ENCODE results near the gene ATP5F1C.
A peak's percentile ranks its signal among the peaks of the same experiment; 100 is the strongest.
"Not testable (repeated sequence)": the region's sequence is repeated elsewhere in the genome, so short reads cannot be mapped to it uniquely, and the experiment has no call there.

Gene ATP5F1C
- 67.6 to 107 reads per million in 2 donors for total RNA-seq

DNA sequence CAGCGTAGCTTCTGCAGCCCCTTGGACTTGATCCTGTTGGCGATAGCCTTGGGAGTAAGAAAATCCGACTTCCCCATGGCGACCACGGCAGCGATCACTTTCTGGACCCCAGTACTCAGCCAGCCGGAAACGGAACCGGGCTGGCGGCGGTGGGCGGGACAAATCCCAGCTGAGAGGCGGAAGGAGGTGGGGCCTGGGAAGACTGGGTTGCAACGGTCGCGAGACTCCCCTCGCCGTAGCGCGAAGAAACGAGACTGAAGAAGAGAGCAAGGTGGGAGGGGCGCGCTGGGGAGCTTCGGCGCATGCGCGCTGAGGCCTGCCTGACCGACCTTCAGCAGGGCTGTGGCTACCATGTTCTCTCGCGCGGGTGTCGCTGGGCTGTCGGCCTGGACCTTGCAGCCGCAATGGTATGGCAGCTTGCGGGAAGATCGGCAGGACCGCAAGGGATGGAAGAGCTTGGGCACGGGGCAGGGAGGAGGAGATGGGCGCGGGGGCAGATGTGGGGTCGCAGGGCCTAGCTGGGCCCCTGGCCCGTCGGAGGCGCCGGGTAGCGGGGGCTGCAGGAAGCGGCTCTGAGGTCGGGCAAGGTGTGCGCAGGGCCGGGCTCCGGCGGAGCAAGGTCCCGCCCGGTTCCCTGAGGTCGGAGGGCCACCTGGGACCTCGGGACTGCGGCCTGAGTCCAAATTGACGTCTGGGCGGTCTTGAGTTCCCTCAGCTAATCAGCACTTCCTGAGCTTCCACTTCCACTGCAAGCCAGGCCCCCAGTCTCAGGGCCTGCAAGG, at the start of gene ATP5F1C, which contains the start of gene KIN:
Gene ATP5F1C, plus strand, starts transcription at position 321 of the 782 bp plus-strand sequence. Its CDS starts 31 bp downstream, at position 352.
Gene KIN, minus strand, starts transcription at position 137 of the 782 bp plus-strand sequence. Its CDS starts 60 bp downstream, at position 77.
- peak; percentile 94 for DNase-seq

DNA sequence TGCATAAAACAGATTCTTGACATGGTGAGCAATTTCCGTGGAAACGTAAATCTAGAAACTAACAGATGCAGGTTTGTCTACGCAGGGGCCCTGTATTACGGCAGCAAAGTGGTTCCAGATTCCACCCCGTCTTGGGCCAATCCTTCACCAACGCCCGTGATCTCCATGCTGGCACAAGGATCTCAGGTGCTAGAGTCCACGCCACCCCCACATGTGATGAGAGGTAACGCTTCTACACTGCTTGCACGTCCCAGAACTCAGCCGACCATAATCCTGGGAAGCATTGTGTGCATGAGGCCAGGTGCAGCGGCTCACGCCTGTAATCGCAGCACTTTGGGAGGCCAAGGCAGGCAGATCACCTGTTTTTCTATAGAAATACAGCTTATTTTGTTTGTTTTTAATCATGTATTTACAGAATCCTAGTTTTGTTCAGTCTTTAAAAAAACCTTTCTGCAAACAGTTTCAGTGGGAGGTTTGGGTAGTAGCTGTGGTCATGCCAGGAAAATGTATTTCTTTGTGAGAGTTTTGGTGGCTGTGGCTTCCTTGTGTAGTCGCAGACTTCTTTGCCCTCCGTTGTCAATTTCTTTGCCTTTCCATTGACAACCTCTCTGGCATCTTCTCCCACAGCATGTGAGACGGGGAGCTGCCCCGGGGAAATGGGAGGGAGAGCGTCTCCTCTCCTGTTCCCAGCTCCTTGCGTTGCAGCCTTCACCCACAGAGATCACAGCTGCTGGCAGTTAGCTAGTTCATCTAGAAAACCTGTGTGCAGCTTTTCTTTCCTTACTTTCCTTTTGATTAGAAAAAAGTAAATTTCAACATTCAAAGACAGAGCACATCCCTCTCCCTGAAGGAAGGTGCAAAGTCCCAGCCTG, 49.2 kb upstream of the ATP5F1C start:
- no peak for DNase-seq

DNA sequence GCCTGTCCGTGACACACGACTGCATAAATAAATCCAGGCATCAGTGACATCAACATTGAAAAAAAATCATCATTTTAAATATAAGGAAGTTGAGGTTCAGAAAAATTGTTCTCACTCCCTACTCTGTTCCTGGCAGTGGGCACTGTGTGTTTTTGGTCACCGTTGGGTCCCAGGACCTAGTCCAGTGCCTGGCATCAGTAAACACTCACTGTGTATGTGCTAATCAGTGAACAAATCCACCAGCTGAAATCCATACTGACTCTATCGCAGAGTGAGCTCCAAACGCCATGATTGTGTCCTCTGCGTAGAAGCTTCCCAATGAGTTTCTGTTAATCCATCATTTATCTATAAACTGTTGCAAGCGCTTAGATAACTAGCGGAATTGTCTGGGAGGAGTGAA, 43.7 kb upstream of the ATP5F1C start:
- no peak for DNase-seq

DNA sequence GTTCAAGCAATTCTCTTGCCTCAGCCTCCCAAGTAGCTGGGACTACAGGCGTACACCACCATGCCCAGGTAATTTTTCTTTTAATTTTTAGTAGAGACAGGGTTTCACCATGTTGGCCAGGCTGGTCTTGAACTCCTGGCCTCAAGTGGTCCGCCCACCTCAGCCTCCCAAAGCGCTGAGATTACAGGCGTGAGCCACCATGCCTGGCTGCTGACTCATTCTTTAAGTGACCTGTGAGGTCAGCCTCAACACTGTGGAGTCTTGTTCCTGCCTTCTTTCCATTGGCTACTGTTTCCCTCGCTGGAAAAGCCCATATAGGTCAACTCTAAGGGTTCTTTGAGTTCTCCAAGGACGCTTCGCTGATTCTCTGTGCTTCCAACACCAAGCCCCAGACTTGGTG, 39.3 kb upstream of the ATP5F1C start:
- DNase-seq = not testable (repeated sequence)

DNA sequence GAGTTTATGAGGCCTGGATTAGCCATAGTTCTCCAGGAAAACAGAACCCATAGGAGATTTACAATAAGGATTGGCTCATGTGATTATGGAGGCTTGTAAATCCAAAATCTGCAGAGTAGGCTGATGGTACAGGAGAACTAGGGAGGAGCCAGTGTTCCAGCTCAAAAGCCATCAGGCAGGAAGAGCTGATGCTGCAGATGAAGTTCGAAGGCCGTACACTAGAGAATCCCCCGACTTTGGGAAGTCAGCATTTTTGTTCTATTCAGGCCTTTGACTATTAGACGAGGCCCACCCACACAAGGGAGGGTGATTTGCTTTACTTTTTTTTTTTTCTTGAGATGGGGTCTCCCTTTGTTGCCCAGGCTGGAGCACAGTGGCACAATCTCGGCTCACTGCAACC, 37.8 kb upstream of the ATP5F1C start:
- no peak for DNase-seq

DNA sequence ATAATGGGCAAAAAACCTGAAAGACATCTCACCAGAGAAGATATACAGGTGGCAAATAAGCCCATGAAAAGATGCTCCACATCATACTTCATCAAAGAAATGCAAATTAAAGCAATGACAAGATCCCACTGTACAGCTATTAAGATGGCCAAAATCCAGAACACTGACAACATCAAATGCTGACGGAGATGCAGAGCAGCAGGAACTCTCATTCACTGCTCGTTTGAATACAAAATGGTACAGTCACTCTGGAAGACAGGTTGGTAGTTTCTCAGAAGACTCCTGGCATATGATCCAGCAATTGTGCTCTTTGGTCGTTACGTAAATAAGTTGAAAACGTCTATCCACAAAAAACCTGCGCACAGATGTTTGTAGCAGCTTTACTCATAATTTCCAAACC, 35.7 kb upstream of the ATP5F1C start:
- no peak for DNase-seq

DNA sequence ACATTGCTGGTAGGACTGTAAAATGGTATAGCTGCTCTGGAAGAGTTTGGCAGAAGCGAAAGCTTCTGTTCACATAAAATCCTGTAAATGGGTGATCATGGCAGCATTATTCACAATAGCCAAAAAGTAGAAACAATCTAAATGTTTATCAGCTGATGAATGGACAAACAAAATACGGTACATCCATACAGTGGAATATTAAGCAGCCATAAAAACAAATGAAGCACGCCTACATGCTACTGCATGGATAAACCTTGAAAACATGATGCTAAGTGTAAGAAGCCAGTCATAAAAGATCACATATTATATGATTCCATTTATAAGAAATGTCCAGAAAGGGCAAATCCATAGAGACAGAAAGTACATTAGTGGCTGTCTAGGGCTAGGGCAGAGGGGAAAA, 32.9 kb upstream of the ATP5F1C start:
- no peak for DNase-seq

DNA sequence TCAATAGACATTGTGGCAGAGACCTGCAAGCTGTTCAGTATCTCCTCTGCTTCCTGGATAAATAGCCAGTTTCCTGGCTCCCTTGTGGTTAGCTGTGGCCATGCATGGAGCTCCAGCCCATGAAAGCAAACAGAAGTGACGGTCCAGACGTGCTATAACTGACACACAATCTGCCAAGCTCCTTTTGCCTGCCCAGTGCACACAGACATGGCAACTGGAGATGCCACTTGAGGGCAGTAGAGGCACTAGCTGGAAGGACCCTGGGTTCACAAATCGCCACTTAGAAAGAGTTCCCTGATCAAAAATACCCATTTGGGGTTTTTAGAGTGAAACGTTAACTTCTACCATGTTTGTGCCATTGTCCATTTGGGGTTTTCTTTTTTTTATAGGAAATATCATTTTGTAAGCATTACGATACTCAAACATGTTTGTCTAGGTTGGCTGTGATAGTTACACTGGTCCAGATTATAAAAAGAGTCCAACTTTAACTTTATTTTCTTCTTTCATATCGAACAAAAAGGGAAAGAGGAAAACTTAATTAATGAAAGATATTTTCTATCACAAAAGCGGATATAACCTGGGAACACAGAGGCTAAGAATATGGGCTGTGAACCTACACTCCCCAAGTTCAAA, 31.5 kb upstream of the ATP5F1C start:
- no peak for DNase-seq

DNA sequence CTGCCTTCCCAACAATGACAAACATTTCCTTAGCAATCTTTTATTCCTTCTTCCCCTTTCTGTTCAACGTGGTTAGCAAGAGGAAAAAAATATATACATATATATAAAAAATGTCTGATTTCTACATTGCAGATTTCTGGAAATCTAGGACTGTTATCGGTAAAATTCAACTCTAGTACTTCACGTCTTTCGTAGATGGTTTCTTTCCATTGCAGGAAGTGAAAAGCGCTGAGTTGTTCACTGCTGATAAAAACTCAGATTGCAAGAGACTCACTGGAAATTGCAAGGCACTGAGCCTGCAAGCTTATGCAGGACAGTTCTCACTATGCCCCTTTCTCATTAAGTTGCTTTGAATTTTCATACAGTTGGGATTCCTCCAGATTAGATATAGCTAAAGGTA, 24.0 kb upstream of the ATP5F1C start:
- DNase-seq = no peak

DNA sequence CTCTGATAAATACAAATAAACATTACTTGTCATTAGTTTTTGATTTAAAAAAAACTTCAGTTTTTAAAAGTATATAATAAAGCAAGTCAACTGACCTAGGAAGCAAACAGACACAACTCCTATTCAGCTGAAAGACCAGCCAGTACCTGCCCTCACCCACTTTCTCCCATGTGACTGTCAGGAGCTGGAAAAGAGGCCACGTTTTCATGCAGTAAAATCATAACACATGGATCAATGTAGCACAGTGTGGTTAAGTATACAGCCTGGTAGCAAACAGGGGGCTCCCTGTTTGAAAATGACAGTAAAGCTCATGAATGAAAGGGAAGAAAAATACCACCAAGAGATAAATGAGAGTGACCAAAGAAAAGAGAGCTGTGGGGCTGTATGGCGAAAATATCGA, 21.7 kb upstream of the ATP5F1C start:
- DNase-seq = no peak

DNA sequence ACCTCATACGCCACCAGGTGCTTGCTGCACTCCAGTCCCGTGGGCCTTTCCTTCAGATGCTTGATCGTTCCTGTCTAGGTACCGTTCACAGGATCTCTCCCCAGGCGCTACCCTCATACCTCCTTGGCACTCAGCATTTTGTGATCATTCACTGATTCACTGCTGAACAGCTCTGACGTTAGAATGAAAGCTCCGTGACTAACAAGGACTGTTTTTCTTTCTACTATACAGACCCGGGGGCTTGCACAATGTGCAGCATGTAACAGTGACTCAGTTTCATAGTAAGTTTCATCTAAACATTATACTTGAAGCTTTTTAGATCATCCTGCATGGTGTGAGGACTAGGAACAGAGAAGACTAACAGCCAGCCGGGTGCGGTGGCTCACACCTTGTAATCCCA, 20.8 kb upstream of the ATP5F1C start:
- no peak for DNase-seq

DNA sequence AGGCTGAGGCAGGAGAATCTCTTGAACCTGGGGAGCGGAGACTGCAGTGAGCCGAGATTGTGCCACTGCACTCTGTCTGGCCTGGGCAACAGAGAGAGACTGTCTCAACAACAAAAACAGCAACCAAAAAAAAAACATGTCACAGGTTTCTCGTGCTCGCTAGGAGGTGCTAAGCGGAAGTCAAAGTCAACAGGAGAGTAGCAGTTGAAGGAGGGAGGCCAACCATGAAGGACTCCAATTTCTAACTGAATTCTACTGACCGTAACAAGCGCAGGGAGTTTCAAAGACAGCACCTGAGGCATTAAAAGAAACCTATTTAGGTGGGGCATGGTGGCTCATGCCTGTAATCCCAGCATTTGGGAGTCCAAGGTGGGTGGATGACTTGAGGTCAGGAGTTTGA, 19.6 kb upstream of the ATP5F1C start:
- DNase-seq = no peak

DNA sequence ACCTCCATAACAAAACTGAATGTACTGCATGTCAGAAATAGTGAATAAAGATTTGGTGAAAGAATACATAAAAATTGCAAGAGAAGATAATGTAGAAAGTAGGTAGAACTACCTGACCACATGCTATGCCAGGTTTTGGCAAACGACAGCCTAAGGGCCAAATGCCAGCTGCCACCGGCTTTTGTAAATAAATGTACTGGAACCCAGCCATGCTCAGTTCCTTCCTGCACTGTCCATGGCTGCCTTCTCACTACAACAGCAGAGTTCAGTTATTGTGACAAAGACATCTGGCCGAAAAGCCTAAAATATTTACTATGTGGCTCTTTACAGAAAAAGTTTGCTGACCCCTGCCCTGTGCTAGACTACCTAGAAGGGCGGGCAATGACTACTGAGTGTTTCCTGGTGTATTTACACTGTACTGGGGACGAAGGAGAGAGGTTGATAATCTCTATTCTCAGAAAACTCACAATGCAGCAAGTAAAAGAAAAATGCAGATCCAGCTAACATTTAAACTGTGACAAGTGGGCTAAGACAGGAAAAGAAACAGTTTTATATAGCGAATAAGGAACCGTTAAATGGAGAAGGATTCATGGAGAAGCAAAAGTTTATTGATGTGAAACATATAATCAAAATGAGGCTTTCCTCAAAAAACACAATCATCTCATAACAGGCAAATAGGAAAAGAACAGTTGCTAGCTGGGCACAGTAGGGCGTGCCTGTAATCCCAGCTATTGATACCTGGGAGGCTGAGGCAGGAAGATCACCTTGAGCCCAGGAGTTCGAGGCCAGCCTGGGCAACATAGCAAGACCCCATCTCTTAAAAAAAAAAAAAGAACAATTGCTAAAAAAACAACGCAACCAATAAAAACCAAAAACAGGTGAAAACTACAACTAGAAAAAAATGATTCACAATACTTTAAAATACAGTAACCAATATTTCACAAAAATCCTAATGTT, 13.9 kb upstream of the ATP5F1C start:
- DNase-seq = no peak

DNA sequence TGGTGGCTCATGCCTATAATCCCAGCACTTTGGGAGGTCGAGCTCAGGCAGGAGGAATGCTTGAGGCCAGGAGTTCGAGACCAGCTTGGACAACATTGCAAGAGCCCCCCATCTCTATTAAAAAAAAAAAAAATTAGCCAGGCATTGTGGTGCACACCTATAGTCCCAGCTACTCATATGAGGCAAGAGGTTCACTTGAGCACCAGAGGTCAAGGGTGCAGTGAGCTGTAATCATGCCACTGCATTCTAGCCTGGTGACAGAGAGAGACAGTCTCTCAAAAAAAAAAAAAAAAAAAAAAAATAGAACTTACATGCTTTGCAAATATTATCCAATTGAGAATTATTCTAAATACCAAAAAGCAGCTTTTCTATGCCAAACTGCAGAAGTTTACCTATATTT, 11.2 kb upstream of the ATP5F1C start:
- no peak for DNase-seq

DNA sequence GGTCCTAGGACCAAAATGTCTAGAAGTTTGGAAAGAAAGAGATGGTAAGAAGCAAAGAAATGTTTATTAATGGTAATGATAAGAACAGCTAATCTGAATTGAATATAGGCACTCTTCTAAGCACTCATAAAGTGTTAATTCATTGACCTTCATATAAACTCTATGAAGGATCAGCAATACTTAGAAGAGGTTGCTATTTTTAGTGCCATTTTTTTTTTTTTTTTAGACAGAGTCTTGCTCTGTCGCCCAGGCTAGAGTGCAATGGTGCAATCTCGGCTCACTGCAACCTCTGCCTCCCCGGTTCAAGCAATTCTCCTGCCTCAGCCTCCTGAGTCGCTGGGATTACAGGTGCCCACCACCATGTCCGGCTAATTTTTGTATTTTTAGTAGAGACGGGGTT, 5.8 kb upstream of the ATP5F1C start:
- not testable (repeated sequence) for DNase-seq

DNA sequence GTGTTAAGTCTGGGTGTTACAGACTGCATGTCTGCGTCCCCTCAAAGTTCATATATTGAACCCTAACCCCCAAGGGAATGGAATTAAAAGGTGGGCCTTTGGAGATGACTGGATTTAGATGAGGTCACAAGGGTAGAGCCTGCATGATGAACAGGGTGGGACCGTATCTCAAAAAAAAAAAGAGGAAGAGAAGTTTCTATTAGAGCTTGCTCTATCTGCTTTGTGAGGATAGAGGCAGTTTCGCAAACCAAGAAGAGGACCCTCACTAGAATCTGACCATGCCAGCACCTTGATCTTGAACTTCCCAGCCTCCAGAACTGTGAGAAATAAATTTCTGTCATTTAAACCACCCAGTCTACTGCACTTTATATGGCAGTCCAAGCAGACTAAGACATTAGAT, 1.5 kb upstream of the ATP5F1C start:
- no peak for DNase-seq

DNA sequence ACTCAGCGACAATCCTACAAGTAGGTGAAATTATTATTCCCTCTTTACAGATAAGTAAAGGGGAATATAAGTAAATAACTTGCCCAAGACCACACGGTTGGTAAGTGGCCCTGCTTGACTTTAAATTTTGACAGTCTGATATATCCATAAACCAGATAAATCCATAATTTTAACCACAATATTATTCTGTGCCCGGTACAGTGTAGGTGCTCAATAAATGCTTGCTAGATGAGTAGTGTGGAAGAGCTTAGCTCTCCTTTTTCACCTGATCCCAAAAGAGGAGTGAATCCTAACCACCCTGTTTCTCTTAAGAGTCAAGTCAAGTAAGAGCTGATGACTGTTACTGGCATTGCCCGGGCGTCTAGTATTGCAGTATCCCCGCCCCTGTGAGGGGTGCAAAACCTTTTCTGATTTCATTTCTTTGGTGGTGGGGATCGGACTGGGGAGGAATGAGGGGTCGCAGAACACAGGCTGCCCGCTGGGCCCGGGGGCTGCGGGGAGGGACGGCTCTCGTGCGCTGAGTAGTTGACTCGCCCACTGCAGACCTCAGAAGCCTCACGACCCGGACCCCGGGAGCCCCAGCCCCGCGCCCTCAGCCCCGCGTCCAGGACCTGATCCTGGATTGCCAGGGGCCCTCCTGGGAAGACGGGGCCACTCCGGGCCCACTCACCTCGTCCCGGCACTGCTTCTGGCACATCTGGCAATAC, 674 bp upstream of the ATP5F1C start:
- DNase-seq = no peak

DNA sequence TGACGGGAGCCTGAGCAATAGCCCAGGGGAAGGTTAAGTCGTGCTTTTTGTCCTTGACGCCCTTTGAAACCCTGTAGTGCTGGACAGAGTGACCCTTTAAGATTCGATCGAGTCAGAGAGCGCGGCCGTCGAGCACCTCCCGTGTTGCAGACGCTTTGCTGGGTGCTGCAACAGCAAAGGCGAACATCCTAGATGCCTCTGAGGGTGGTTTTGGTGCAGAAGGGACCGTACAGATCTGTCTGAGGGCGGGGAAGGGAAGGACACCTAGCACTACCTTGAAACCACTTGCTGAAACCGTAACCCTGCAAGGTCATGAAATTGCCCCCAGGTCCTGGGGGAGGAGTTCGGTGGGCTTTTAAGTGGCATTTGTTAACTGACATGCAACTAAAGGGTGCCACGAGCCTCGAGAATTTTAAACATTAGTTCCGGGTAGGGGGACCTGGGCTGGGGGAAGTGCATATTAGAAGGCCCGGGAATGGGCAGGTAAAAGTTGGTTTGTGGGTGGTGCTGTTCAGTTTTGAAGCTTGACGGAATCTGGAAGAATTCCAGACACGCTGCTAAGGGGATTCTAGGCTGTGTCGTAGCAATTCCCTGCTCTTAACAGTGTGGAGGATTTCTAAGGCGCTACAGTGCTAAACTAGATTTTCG, 786 bp downstream of the ATP5F1C start:
- no peak for DNase-seq

DNA sequence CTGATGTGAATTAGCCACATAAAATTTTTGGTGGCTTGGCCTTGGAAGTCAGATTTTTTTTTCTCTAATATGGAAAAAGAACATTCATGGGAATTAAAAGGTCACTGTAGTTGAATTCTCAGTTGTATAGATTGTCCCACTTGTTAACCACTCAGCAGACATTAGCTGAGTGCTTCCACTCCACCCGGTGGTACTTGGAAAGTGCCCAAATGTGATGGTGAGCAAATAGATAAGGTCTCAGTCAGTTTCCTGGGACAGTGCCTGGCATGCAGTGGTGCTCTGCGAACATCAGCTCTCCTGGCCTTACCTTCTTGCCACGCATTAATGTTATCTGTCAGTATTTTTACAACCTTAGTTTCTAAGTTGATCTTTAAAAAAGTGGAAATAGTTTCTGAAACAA, 1.4 kb downstream of the ATP5F1C start:
- DNase-seq = no peak

DNA sequence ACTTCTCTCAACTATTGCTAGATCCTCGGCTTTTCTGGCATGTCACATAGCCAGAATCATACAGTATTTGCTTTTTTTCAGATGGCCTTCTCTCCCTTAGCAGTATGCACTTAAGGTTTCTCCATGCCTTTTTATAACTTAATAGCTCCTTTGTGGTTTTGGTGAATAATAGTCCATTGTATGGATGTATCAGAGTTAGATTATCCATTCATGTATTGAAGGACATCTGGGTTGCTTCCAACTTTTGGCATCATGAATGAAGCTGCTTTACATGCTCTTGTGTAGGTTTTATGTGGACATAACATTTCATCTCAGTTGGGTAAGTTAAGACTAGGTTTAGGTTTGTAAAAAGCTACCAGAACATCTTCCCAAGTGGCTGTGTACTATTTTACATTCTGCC, 4.6 kb downstream of the ATP5F1C start:
- no peak for DNase-seq
